DOHH2 (cell line): ENCODE results near the gene ARHGEF4.

Source experiments
- EZH2phosphoT487 ChIP-seq: fragments of 200-600 bp; sonication (generic); IDR thresholded peaks from 2 replicates; pipeline ENCODE4 v1.6.1; 2017; ENCODE audit warnings: borderline replicate concordance, mild to moderate bottlenecking, antibody characterized with exemption, low read length, moderate library complexity, mixed read lengths
- TF ChIP-seq, protein P1 (sequence below): fragments of 200-600 bp; sonication (generic); IDR thresholded peaks from one replicate; pipeline ENCODE4 v1.5.1; 2014; ENCODE audit warnings: antibody characterized with exemption, mild to moderate bottlenecking, low read depth, low read length; ENCODE audit not compliant: poor library complexity, severe bottlenecking

DNA sequence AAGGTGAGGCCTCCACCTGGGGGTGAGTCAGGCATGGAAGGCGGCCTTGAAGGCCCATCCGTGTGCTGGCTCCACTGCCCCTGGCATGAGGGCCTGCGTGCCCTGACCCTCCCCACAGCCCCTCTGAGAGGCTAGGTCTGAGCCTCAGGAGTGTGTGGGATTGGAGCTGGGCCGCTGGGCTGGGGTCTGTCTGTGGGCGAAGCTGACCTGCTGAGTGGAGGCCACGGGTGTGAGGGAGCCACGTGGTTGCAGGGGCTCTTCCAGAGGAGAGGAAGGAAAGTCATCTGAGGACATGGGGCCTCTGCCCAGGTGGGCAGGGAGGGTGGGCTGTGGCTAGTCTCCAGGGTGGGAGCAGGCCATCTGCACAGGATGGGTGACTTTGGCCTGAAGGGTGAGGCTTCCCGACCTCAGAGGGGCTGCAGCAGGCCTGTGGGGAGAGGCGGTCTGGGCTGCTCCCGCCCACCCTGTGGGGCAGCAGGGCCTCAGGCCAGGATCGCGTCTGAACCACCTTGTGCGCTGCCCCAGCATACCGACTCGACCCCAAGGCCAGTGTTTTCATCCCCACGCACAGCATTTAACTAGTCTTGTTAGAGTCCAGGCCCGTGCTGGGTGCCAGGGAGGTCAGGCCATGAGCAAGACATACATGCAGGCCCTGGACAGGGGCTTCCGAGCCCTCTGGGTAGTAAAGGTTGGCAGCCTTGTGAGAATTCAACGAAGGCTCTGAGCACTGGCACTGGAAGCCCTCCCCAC is 11.2 kb downstream of the ARHGEF4 start:
- TF ChIP-seq, protein P1, sequence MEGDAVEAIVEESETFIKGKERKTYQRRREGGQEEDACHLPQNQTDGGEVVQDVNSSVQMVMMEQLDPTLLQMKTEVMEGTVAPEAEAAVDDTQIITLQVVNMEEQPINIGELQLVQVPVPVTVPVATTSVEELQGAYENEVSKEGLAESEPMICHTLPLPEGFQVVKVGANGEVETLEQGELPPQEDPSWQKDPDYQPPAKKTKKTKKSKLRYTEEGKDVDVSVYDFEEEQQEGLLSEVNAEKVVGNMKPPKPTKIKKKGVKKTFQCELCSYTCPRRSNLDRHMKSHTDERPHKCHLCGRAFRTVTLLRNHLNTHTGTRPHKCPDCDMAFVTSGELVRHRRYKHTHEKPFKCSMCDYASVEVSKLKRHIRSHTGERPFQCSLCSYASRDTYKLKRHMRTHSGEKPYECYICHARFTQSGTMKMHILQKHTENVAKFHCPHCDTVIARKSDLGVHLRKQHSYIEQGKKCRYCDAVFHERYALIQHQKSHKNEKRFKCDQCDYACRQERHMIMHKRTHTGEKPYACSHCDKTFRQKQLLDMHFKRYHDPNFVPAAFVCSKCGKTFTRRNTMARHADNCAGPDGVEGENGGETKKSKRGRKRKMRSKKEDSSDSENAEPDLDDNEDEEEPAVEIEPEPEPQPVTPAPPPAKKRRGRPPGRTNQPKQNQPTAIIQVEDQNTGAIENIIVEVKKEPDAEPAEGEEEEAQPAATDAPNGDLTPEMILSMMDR = no peak
- TF ChIP-seq EZH2phosphoT487 = no peak
